Measurements from ENCODE around the gene RARG. TPM values are rescaled to one million over a fixed set of nuclear protein-coding genes. Genes with fewer than 3 reads are reported as not detected.

The RARG gene
- total and polyA plus RNA-seq, 2 of the 8 experiments (the other 6 are each of a cell fraction or from before 2014, with no cell fraction given): 68.6 to 68.9 TPM

DNA sequence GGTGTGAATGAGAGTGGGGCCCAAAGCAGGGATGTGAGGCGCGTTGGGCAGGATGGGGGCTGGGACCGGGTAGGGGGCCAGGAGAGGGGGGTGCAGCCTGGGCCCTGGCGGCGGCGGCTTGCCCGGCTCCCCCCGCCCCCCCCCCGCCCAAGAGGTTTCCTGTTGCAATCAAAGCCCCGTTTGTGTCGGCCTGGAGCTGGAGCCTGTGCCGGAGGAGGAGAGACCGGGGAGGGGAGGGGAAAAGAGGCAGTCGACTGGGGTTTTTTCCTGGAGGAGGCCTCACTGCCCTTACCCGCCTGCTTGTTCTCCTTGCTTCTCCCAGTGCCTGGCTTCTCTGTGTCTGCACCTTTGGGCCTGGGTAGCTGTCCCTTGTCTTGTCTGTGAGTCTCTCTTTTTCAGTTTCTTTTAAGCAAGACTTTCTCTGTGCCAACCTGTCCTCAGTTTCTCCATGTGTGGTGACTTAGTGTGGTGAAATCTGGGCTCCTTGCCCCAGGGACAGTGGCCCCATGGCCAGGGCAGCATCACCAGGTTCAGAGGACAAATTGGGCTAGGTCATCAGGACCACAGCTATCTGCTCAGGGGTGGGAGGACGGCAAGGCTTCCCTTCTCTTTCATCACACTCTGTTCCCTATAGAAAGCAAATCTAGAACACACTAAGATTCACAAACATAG is 8.5 kb downstream of the RARG start (continued):
- TF ChIP-seq, protein P1, sequence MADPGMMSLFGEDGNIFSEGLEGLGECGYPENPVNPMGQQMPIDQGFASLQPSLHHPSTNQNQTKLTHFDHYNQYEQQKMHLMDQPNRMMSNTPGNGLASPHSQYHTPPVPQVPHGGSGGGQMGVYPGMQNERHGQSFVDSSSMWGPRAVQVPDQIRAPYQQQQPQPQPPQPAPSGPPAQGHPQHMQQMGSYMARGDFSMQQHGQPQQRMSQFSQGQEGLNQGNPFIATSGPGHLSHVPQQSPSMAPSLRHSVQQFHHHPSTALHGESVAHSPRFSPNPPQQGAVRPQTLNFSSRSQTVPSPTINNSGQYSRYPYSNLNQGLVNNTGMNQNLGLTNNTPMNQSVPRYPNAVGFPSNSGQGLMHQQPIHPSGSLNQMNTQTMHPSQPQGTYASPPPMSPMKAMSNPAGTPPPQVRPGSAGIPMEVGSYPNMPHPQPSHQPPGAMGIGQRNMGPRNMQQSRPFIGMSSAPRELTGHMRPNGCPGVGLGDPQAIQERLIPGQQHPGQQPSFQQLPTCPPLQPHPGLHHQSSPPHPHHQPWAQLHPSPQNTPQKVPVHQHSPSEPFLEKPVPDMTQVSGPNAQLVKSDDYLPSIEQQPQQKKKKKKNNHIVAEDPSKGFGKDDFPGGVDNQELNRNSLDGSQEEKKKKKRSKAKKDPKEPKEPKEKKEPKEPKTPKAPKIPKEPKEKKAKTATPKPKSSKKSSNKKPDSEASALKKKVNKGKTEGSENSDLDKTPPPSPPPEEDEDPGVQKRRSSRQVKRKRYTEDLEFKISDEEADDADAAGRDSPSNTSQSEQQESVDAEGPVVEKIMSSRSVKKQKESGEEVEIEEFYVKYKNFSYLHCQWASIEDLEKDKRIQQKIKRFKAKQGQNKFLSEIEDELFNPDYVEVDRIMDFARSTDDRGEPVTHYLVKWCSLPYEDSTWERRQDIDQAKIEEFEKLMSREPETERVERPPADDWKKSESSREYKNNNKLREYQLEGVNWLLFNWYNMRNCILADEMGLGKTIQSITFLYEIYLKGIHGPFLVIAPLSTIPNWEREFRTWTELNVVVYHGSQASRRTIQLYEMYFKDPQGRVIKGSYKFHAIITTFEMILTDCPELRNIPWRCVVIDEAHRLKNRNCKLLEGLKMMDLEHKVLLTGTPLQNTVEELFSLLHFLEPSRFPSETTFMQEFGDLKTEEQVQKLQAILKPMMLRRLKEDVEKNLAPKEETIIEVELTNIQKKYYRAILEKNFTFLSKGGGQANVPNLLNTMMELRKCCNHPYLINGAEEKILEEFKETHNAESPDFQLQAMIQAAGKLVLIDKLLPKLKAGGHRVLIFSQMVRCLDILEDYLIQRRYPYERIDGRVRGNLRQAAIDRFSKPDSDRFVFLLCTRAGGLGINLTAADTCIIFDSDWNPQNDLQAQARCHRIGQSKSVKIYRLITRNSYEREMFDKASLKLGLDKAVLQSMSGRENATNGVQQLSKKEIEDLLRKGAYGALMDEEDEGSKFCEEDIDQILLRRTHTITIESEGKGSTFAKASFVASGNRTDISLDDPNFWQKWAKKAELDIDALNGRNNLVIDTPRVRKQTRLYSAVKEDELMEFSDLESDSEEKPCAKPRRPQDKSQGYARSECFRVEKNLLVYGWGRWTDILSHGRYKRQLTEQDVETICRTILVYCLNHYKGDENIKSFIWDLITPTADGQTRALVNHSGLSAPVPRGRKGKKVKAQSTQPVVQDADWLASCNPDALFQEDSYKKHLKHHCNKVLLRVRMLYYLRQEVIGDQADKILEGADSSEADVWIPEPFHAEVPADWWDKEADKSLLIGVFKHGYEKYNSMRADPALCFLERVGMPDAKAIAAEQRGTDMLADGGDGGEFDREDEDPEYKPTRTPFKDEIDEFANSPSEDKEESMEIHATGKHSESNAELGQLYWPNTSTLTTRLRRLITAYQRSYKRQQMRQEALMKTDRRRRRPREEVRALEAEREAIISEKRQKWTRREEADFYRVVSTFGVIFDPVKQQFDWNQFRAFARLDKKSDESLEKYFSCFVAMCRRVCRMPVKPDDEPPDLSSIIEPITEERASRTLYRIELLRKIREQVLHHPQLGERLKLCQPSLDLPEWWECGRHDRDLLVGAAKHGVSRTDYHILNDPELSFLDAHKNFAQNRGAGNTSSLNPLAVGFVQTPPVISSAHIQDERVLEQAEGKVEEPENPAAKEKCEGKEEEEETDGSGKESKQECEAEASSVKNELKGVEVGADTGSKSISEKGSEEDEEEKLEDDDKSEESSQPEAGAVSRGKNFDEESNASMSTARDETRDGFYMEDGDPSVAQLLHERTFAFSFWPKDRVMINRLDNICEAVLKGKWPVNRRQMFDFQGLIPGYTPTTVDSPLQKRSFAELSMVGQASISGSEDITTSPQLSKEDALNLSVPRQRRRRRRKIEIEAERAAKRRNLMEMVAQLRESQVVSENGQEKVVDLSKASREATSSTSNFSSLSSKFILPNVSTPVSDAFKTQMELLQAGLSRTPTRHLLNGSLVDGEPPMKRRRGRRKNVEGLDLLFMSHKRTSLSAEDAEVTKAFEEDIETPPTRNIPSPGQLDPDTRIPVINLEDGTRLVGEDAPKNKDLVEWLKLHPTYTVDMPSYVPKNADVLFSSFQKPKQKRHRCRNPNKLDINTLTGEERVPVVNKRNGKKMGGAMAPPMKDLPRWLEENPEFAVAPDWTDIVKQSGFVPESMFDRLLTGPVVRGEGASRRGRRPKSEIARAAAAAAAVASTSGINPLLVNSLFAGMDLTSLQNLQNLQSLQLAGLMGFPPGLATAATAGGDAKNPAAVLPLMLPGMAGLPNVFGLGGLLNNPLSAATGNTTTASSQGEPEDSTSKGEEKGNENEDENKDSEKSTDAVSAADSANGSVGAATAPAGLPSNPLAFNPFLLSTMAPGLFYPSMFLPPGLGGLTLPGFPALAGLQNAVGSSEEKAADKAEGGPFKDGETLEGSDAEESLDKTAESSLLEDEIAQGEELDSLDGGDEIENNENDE (IDR thresholded peaks at IDR 0.05; ENCODE audit: insufficient replicate concordance, low read length): no peak
- TF ChIP-seq RBBP5 (IDR thresholded peaks at IDR 0.05; ENCODE audit: borderline replicate concordance, low read depth, low read length) (no peak), POLR2AphosphoS5 (IDR thresholded peaks at IDR 0.05; ENCODE audit: low read depth, low read length) (no peak), EGR1 (IDR thresholded peaks at IDR 0.05; ENCODE audit: borderline replicate concordance, low read depth, low read length) (no peak), SP1 (IDR thresholded peaks at IDR 0.05; ENCODE audit: low read depth, low read length) (no peak), GABPA (IDR thresholded peaks at IDR 0.05; ENCODE audit: borderline replicate concordance, insufficient read depth, low read length) (no peak)
- TF ChIP-seq, protein P2, sequence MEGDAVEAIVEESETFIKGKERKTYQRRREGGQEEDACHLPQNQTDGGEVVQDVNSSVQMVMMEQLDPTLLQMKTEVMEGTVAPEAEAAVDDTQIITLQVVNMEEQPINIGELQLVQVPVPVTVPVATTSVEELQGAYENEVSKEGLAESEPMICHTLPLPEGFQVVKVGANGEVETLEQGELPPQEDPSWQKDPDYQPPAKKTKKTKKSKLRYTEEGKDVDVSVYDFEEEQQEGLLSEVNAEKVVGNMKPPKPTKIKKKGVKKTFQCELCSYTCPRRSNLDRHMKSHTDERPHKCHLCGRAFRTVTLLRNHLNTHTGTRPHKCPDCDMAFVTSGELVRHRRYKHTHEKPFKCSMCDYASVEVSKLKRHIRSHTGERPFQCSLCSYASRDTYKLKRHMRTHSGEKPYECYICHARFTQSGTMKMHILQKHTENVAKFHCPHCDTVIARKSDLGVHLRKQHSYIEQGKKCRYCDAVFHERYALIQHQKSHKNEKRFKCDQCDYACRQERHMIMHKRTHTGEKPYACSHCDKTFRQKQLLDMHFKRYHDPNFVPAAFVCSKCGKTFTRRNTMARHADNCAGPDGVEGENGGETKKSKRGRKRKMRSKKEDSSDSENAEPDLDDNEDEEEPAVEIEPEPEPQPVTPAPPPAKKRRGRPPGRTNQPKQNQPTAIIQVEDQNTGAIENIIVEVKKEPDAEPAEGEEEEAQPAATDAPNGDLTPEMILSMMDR (IDR thresholded peaks at IDR 0.05; ENCODE audit: control extremely low read depth in 1 of 3, insufficient read depth in 1 of 3, low read depth in 1 of 3, low read length in 3 of 3): no peak
- TF ChIP-seq, protein P3, sequence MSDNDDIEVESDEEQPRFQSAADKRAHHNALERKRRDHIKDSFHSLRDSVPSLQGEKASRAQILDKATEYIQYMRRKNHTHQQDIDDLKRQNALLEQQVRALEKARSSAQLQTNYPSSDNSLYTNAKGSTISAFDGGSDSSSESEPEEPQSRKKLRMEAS (IDR thresholded peaks at IDR 0.05): 0 out of 2 replicates have a peak, but pooled peaks have one; percentile 0
